T-helper 1 cell treated with Interleukin-12 subunit alpha and Interleukin-12 subunit beta and Interleukin-4 antibody, amounts not matched to agents 30 ng/mL and 1 ng/mL, for 36 hours (primary cell): ENCODE measurements around the gene MEDAG. TPM values are rescaled to one million over a fixed set of nuclear protein-coding genes. Genes with fewer than 3 reads are reported as not detected.

Source experiments
- intact Hi-C: fragments of 100-400 bp; cut with micrococcal nuclease; formaldehyde crosslinking; loops from one replicate; pipeline ENCODE4 v1.15.1; 2024
- total RNA-seq: library from RNA; stranded (reverse); gene quantifications from 2 replicates; pipeline ENCODE4 v1.2.3, GENCODE V29; 2022

Gene MEDAG
- total RNA-seq, 1 donor from 2014 or later: not detected

GRCh38 chr13:30872276-30872594 is 33.8 kb upstream of the MEDAG start:
- intact Hi-C loops: no loop called here

DNA sequence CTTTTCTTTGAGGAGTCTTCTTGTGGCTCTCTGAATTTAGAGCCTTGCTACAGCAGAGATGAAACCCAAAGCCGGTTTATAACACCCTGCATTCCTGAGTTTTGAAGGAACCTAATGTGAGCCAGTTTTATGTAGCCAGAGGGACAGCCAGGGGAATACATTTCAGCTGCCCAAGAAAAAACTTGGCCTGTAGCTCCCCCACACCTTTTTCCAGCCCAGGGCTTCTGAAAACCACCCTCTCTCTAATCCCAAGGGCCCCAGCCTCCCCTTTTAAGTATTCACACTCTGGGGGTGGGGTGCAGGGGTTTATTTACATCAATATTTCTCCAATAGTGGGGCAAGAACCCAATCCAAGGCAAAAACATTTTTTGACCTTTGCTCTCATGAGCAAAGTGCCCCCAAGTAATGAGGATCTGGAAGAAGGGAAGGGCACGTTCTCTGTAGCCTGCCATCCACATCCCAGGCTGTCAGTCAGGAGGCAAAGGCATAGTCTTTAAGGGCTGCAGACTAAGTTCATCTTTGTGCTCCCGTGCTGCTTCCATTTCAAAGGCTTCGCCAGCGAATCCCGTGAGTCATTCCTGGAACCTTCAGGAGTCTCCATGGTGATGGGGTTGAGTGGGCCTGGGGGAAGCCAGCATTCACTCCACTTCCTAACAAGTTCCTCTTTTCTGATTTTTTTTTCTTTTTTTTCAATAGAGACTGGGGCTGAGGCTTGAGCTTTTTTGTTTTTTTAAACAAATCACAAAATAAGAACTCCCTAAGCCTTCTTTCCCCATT is 33.2 kb upstream of the MEDAG start:
- intact Hi-C loops: no loop called here

DNA sequence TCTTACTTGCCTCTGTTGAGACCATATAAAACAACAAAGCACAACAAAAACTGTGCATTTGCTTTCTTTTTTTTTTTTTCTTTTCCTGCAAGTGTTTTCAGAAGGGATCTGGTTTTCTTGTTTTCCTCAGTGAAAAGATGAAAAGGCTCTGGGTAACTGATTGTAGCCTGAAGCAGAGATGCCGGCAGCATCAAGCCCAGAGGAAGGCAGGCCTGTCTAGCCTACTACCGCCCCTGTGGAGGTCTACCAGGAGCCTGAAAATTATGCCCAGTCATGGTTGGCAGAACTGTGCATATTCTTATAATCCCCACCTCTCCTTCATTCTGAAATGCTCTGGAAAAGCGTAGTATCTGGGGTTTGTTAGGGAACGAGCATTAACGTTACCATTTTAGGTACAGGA is 32.6 kb upstream of the MEDAG start:
- intact Hi-C loops: no loop called here

- intact Hi-C loops: no loop called here
Observed at GRCh38 chr13:30874111-30874510, 32.0 kb upstream of the MEDAG start.

- intact Hi-C loops: no loop called here
Observed at GRCh38 chr13:30874561-30874960, 31.5 kb upstream of the MEDAG start.

DNA sequence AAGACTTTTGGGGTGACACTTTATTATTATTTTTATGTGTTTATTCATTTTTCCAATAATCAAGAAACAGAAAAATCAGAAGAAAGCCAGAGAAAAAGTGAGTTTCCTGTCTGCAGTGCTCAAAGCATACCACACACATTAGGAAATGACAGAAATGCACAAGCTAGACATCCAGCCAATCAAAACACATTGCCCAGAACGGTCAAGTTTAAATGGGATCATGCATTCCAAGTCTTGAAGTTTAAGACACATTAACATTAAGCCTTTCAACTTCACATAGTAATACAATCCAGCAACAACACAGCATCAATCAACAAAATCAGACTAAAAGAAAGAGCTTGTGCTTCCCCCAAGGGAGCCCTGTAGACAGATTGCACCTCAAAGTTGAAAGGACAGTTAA is 28.7 kb upstream of the MEDAG start:
- intact Hi-C loops: no loop called here

DNA sequence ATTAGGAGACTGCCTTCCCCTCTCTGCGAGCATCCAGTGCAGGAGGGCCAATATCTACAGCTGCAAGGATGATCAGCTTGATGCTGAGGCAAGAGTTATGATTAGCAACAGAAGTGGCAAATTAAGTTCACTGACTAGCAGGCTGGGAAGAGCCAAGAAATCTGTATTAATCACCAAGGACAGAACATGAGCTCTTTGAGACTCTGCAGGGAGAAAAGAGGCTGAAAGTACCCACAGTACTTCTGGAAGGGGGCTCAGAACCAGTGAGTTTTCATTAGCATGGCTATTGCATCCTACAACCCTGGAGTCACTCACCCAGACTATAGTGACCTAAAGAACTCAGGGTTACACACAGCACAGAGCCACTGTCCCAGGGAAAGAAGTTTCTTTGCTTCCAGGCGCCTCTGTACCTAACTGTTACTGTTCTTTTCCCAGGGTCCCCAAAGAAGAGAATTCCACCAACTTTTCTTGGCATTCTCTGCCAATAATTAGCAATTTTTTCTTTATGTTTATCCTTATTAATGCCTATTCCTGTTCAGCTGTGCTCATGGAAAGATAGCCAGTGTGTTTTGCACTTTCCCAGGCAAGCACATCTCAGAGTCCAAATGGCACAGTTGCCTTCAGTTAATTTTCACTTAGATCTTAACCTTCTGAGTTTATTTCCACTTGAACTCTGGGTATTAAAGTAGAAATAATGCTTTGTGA is 25.8 kb upstream of the MEDAG start:
- intact Hi-C loops: no loop called here

DNA sequence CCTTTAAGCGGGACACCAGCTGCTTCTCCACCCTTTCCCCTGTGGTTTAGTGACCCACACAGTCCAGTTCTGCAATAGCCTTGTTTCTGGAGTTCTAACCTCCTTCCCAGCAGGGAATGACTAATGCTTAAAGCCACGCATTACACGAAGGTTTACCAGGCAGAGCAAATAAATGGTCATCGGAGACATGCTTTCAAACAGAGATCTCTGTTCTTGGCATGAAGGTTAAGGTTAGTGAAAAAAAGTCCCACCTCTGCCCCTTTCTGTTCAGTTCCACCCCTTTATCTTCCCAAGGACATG is 25.3 kb upstream of the MEDAG start:
- intact Hi-C loops: no loop called here

DNA sequence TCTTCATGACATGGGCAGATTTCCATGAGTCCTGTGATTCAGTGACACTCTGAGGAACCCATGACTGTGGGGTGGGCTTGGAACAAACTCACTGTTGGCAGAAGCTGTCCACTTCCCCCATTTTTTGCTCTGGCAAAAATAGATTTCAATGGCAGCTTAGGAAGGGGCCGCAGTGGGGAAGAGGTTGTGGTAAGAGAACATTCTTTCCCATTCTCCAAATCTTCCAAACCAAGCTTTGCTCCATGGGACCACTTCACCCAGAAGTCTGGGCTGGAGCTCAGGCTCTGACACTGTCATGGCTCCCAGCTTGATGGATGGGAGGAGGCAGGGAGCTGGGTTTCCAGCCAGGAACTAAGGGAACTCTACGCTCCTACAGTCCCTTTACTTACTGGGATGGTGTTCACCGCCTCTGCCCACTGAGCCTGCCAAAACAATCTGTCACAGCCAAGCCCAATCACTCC is 24.9 kb upstream of the MEDAG start:
- intact Hi-C loops: no loop called here

- intact Hi-C loops: no loop called here
Observed at GRCh38 chr13:30882026-30882850, 23.8 kb upstream of the MEDAG start.

- intact Hi-C loops: no loop called here
Observed at GRCh38 chr13:30882996-30883766, 22.9 kb upstream of the MEDAG start.

DNA sequence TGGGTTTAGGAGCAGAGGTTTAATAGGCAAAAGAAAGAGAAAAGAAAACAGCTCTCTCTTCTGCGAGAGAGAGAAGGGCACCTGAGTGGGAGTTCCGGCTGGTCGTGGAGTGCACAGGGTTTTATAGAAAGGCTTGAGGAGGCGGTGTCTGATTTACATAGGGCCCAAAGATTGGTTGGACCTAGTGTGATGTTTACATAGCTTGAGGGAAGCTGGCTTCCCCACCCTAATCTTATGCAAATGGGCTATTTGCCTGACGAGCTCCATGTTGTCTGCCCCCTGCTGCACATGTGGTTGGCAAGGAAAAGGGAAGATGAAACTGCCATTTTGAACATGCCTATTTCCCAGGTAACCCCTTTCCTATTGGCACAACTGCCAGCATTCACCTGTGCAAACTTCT is 21.5 kb upstream of the MEDAG start:
- intact Hi-C loops: no loop called here

DNA sequence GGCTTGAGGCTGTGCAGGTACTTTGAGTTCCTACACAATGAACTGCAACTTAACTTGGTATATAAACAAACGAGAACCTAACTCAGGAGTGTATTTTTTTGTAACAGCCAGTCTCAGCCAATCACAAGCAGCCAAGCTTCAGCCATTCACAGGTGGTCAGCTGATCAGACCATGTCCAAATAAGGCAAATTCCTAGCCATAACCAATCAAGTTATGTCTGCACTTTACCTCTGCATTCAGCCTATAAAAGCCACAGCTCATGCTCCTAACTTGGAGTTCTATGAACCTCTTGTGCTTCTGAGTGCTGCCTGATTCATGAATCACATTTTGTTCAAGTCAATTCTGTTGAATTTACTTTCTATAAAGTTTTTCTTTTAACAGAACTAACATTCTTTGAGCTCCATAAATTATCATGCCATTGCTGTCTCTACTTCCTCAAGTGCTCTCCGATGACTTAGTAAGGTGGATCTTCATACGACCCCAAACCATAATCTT is 16.8 kb upstream of the MEDAG start:
- intact Hi-C loops: no loop called here

DNA sequence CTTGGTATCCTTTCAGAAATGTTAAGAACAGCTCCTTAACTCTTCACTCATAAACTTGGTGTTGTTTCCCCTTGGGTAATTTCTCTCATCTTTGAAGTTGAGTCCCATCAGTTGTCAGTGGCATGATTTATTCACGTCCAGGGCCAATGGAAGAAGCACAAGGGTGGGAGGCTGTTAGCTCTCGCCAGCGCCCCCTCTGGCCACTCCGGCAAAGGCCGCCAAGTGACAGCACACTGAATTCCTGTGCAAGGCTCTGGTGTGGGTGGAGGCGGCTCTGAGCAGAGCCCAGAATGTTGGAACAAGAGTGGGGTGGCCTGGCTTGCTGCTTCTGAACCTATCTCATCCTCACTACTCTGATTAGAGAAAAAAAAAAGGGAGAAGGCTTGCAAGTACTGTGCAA is 13.1 kb upstream of the MEDAG start:
- intact Hi-C loops: no loop called here

DNA sequence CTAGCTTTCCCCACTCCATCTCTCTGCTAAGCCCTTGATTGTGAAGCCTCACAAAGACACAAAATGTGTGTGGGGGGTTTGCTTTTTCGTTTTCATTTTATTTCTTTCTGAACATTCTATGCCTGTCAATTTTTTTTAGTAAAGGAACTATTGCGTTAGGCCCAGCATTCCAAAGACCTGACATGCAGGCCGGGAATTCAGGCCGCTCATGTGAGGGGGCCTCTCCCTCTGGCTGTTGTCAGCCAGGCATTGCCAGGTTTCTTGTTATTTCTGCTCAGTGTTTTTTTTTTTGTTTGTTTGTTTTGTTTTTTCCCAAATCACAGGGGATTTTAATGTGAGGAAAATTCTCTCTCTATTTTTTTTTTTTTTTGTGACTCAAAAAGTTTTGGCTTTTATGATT is 10.3 kb upstream of the MEDAG start:
- intact Hi-C loops: no loop called here

DNA sequence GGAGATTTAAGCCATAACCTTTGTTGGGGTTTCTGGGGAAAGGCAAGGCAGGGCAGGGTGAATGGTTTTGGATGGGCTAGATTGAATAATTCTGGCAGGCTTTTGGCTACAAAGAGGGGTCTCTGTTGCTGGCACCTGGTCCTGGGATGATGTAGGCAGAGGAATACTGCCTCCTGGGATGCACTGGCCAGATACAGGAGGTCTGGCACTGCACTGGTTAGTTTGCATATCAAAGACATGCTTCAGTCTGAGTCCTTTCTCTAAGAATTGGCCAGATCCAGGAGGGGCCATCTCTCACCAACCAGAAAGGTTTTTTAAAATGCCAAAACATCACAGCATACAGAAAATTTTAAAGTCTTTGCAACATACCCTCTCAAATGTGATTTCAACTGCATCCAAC is 8.0 kb upstream of the MEDAG start:
- intact Hi-C loops: no loop called here

DNA sequence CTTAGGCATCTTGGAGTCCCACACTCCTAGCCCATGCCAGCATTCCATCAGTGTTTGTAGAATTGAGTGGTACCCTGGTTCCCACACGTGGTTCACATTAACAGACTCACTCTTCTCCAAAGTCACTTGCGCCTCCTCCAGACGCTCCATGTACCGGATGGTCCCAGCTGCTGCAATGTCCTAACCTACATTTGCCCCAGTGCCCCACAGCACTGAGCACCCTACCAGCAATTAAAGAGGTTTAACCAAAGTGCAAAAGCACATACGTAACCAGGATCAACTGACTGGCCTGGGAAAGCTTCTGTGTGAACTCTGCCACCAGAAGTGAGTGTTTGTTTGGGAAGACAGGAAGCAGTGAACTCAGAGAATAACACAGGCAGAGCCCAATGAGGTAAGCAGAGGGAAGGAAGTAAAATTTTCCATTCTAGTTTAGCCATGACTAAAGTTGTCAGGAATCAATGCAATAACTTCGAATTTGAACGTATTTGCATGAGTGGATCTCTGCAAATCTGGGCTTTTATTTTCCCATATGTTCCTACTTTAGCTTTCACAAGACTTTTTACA is 7.3 kb upstream of the MEDAG start:
- intact Hi-C loops: no loop called here

DNA sequence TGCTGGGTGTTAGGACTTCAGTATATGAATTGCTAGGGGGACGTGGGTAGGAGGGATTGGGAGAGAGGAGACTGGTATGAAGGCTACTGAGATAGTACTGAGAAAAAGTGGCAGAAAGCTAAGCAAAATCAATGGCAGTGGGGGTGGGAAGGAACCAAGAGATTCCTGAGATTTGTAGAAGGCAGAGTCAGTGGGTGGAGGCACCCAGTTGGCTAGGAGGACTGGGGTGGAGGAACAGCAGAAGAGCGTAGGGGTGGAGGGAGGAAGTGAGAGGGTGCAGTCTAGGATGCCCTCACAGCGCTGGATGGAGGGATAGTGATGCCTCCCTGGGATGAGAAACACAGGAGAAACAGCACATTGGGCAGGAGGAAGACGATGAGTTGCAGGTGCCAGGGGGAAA is 5.6 kb upstream of the MEDAG start:
- intact Hi-C loops: no loop called here

- intact Hi-C loops: no loop called here
Observed at GRCh38 chr13:30900952-30901749, 4.9 kb upstream of the MEDAG start.

DNA sequence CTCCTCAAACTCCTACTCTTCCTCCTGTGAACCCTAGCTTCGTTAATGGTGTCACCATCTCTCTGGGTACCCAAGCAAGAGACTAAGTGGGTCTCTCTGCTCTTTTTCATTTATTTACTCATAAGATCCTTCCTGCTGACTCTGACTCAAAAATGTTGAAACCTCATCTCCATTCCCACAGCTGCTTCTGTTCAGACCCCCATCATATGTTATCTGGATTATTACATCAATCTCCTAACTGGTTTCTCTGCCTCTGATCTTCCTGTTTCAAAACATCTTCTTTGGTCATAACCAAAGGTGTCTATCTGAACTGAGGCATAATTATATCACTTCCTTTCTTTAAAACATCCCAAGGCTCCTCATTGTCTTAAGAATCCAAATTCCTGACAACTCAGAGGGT is 2.0 kb upstream of the MEDAG start:
- intact Hi-C loops: no loop called here
